HT-29 (cell line): ENCODE measurements around the gene GRIN2C. TPM values are rescaled to one million over a fixed set of nuclear protein-coding genes. Genes with fewer than 3 reads are reported as not detected.
"Not testable (repeated sequence)": the region's sequence is repeated elsewhere in the genome, so short reads cannot be mapped to it uniquely, and the experiment has no call there.

Source experiments
- DNase-seq: peaks from one replicate; pipeline ENCODE4 v3.0.0-alpha.2; 2015; ENCODE audit warnings: low spot score
- total RNA-seq: library from RNA; depleted of rRNA; stranded (reverse); fragments of >200 nt; shearing (Covaris generic); gene quantifications from 2 replicates; pipeline ENCODE4 v1.2.3, GENCODE V29; 2014

The GRIN2C gene
- total RNA-seq, 1 experiment from 2014 or later, result 0.03 TPM

DNA sequence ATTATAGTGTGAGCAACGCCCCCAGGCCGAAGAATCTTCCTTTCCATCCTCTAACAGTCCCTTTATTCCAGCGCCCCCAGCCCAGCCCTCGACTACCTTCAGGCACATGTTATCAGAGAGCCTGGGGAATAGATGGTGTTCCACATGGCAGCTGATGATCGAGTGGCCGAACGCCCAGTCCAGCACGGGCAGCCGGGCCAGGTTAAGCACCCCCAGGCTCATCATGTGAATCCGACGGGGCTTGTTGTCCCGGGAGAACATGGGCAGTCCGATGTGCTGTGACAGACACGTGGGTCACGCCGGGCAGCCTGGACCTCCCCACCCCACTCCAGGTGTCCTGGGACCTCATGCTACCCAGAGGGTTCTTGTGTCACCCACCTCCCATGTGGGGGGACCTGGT, 19.6 kb upstream of the GRIN2C start:
- no peak for DNase-seq

DNA sequence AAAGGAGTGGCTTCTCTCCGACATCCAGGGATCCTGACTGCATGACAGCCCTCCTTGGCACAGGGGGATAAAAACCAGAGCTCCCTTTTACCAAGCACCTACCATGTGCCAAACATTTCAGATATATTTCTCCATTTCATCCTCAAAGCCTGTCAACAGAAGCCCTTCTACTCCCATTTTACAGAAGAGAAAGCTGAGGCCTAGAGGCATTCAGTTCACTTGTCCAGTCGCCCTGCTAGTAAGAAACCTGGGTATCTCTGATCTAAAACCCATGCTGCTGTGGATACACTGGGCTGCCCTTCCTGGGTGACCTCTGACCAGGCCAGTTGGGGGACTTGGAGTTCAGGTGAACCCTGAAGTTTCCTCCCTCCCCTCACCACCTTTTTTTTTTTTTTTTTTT, 19.0 kb upstream of the GRIN2C start:
- DNase-seq, result no peak

DNA sequence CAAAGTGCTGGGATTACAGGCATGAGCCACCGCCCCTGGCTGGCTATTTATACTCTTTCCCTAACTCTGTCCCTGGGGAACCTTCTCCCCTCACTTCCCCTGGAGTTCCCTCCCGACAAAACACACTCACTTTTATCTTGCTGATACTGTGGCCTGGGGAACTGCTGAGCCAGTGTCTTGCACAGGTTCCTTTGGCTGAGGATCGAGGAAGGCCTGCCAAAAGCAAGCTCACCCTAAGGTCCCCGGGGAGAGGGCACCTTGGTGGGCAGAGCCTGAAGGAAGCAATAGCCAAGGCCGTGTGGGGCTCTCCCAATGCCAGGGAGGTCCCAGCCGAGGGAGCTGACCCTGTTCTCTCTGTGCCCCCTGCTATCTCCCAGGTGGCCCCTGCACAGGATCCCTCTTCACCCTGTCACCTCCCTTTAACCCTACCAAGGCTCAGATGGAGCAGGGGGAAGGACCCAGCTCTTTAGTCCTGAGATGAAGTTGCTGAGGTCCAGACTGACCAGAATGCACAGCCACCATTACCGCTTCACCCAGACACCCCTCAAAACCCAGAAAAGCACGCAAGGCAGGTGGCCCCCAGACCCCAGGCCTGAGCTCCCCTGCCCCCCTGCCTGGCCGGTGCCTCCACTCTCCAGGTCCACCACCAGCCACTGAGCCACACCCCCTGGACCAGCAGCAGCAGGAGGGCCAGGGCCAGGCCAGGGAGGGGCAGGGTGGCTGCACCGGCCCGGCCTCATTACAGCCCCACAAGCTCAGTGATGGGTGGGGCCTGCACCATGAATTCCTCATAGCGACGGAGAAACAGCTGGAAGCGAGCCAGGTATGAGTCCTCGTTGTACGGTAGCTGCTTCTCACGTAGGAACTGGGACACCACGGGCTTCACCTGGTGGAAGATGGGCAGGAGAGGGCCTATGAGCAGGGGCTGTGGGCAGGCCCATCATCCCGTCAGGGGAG, 18.2 kb upstream of the GRIN2C start:
- DNase-seq, result peak; percentile 84

DNA sequence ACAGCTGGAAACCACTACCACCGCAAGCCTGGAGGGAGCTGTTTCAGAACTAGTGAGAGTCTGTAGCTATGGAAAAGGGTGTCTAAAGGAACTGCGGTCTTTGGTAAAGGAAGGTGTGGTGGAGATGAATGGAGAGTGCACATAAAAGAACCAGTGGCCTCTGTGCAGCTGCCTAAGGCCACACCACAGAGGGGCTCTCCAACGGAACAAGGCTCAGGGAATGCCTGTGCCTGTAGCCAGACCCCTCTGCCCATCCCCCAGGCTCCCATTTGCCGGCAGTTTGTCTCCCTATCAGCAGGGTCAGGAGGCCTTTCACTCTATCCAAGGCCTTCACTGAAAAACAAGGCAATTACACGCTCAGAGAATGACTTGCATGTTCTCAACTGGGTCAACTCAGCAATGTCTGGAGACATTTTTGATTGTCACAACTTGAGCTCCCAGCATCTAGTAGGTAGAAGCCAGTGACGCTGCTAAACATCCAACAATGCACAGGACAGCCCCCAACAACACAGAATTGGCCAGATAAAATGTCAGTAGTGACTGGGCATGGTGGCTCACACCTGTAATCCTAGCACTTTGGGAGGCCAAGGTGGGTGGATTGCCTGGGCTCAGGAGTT, 16.4 kb upstream of the GRIN2C start:
- DNase-seq, result no peak

DNA sequence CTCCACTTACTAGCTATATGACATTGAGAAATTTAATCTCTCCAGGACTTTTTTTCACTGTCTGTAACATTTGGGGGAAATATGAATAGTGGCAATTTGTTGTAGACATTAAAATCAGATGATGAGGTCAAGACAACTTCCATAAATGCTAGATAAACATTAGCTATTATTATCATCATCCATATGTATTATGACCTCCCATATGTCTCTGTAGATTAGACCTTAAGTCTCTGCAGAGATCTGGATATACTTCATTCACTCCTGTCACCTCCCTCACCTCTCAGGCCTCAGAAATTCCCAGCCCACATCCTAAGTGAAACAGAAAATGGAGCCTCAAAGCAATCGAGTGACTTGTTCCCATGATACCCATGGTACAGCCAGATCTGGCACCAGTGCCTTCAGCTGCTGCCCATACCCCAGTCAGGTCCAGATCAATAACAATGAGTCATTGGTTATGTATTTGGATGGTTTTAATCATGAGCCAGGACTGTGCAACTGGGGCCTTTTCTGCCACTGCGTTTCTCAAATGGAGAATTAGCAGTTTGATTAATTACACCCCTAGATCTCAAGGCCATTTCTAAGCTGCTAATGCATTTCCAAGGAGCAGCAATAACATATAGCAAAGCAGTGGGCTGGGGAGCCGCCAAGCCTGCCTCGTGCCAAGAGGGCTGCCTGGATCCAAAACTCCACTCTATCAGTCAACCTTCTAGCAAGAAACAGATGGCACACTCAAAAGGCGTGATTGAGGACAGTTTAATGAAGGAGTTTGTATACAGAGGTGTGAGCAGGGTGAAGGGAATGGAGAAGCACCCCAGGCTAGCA, 15.7 kb upstream of the GRIN2C start:
- DNase-seq, result no peak

DNA sequence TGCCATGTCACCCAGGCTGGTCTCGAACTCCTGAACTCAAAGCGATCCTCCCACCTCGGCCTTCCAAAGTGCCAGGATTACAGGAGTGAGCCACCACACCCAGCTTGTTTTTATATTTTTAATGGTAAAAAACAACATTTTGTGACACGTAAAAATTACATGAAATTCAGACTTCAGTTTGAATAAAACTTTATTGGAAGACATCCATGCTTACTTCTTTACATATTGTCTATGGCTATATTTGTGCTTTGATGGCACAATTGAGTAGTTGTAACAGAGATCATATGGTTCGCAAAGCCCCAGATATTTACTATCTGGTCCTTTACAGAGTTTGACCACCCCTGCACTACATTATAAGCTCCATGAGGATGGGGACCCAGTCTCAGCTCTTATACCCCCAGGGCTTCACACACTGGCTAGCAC, 14.9 kb upstream of the GRIN2C start:
- no peak for DNase-seq

DNA sequence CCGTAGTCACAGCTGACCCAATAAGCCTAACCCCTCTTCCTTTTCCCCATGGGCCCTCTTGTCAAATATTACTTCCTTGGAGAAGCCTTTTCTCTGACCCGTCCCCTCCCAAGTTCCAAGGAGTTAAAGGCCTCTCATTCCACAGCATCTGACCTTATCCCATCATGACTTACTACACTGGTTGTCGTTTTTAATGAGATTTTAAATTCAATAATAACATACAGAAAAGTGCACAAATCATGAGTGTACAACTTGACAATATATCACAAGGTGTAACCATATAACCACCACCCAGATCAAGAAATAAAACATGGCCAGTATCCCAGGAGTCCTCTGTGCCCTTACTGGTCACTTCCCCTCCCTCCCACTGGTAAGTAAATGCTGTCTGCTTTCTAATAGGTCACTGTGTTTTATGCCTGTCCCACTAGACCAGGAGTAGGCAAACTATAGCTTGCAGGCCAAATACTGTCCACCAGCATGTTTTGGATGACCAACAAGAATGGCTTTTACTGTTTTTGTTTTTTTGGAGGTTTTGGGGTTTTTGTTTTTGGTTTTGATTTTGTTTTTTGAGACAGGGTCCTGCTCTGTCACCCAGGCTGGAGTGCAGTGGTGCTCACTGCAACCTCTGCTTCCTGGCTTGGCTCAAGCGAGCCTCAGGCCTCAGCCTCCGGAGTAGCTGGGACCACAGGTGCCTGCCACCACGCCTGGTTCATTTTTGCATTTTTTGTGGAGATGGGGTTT, 14.4 kb upstream of the GRIN2C start:
- DNase-seq, result peak; percentile 18

DNA sequence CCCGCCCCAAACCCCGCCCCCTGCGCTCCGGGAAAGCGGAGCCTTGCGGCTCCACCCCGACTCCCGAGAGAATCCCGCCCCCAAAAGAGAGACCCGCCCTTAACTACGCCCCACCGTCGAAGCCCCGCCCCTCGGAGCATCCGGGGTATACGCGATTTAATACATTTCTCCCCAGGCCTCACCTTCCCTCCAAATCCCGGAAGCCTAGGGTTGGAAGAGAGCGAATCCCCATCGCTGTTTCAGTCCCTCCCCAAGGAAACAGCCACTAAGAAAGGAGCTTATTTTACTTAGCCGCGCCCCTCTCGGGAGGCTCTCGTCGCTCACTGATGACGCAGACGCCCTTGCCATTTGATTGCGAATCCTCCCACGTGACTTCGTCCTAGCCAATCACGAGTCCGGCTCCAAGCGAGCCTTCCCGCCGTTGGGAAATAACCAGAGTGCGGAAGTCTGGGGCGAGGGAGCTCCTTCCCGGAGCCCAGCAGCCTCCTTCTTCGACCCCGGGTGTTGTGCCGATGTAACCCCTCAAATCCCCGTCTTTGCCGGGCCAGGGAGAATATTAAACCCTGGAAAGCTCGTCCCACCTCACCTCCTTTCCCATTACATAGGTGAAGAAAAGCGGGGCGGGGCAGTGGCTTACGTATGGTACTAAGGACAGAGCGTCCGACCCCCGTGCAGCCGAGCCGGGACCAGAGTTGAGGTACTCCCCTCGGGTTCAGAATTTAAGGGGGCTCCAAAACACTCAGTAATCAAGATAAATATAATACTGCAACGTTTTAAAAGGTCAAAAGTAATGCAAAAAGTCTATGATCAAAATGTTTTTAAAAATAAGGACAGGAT, 13.6 kb upstream of the GRIN2C start:
- peak; percentile 99 for DNase-seq

DNA sequence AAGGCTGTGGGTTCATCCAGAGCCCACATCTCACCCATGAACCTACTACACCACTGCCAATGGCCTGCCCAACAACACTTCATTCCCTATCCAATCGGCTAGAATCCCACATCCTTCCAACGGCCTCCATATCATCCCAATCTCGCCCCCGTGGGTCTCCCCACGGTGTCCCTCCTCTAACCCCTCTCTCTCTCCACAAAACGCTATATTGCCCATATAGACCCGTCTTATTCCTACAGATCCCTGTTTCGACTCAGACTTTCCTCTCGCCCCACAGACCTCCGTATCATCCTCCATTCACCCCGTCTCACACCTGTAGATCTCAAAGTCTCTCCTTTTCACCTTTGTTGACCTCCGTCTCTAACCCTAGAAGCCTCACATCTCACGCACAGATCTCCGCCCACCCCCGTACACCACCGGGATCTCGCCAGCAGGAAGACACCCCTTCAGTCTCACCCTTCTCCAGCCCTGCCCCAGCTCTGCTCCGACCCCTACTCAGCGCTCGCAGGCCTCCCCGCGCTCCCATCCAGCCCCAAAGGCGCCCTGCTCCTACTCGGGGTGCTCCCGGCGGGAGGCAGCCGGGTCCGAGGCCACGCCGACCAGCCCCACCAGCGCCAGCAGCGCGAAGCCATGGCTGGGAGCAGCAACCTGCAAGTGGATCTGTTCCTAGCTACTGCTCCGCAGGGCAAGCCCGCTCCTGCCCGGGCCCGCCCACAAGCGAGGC, 12.8 kb upstream of the GRIN2C start, which contains the start of gene FDXR:
TSS of gene FDXR (minus strand) at position 682 of the 724 bp plus-strand sequence. CDS start at position 632, 50 bp downstream.
- no peak for DNase-seq

DNA sequence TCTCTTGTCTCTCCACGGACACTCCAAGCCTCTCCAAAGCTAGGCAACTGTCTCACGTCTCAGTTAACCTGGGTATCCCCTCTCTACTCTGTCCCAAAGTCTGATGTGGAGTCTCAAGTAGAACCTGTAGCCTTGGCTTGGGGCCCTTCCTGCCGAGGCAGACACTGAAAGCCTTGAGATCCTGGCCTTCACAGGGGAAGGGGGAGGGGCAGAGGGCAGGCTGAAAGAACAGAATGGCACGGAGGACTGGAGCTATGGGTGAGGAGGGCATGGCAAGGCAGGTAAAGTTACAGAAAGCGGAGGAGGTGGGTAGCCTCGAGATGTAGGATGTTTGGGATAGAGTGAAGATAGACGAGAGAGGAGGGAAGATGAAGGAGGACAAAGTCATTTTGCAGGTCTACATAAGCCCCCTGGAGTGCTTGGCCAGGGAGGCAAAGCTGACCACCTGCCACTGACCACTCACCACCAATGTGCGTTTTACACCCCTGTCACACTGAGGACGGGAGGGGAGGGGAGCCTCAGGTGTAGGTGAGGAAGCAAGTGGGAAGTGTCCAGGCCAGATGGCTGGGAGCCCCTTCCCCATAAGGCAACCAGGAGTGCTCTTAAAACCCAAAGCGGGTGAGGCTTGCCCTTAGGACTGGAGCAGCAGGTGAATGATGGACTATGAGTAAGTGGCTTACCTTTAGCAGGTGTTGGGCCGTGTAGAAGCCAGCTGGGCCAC, 11.8 kb upstream of the GRIN2C start:
- no peak for DNase-seq

DNA sequence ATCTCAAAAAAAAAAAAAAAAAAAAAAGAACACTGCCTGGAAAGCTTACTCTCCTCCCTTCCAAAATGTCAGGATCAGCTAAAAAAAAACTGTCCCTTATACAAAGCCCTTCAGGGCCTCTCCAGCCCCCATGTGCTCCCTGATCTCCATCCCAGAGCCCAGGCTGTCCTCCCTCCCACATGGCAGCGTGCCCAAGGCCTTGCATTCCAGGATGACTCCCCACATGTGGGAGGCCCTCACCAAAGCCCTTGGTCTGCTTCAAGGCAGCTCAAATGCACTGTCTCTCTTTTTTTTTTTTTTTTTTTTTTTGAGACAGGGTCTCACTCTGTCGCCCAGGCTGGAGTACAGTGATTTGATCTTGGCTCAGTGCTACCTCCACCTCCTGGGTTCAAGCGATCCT, 10.8 kb upstream of the GRIN2C start:
- DNase-seq, result no peak

DNA sequence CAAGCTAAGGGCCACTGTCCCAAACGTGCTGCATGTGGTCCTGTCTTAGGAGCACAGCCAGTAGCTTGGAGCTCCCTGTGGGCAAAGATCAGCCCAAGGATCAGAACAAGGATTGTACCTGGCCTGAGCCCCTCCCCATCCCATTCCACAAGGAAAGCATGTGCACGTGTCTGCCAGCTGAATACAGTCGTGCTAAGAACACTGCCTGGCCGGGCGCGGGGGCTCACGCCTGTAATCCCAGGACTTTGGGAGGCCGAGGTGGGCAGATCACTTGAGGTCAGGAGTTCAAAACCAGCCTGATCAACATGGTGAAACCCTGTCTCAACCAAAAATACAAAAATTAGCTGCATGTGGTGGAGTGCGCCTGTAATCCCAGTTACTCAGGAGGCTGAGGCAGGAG, 10.3 kb upstream of the GRIN2C start:
- DNase-seq, result not testable (repeated sequence)

DNA sequence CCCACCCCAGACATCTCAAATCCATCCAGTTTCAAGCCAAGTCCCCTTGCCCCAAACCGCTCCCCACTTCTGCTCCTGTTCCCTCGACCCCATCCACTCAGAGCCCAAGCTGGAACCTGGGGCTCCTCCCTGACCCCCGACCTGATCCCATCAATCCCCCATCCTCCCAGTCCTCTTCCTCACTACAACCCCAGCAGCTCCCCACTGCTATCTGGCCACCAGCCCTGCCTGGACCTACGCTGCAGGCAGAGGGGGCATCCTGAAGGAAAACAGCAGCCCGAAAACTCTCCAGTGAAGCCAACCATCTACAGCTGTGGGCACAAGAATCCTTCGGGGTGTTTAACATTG, 9.2 kb upstream of the GRIN2C start:
- no peak for DNase-seq

DNA sequence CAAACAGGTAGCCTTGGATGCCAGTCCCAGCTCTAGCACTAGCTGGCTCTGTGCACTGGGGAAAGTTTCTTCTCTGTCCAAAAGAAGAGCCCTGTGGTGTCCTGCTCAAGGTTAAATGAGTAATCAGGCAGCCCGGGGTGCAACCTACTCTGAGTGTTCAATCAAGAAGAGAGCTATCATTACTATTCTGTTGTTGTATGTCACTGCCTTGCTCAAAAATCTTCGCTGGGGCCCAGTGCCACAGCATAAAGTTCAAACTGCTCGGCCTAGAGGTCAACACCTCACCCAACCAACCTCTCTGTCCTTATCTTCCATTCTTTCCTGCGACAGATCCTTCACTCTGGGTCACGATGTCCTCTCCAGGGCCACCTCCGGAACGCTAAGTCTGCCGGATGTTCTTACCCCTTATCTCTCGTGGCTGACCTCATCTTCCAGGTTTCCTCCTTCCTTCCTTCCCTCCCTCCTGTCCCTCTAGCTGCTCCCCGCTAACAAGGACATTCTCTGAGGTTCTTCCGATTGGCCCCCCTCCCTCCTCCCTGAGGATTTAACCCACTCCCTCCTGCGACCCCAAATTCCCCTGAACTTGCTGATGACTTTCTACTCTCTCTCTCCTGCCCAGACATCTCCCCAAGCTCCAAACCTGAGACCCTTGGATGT, 8.7 kb upstream of the GRIN2C start:
- no peak for DNase-seq

DNA sequence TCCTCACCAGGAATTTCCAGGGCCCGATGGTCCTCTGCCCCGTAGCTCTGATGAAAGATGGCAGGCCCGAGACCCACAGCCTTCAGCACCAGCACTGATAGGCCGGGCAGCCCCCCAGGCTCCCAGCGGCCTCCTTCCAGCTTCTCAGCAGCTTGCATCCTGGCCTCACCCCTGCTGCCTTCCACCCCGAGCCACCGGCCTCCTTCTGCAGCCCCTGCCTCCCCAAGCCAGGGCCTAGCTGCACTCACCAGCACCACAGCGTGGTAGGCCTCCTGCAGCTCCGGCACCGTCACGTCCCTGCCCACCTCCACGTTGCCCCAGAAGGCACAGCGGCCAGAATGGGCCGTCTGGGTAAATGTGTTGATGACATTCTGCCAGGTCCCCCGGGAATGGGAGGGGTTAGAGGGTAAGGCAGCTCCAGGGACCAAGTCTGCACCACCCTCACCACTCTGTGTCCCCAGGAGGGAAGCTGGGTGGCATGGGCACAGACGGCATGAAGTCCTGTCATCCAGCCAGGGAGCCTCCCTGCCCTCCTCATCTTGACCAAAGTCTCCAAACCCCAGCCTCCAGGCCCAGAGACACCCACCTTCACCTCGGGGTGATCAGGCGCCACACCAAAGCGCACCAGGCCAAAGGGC, 6.6 kb upstream of the GRIN2C start:
- DNase-seq, result no peak

DNA sequence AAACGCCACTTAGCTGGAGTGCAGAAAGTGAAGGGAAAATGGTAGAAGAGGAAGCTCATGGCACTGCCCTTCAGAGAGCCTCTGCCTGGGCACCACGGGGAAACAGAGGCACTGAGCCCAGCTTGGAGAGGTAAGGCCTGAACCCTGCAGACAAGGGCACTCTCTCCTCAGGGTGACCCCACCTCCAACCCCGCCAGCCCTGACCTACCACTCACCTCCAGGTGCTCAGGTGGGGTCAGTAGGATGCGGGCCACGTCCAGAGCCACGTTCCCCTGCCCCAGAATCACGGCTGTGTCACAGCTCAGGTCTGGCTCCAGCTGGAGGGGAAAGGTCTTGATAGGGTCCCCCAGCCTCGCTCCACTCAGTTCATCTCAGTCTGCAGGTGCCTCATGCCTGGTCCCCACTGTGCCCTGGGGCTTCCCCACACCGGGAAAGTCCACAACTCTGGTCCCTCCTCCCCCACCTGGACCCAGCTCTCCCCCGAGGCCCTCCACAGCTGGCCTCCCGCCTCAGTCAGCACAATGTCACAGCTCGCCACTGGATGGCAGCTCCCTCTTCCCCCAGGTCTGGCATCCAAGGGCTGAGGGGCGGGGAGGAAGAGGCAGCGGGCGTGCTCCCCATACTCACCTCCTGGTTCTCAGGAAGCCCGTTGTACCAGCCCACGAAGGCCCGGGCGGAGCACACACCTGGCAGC, 6.0 kb upstream of the GRIN2C start:
- peak; percentile 32 for DNase-seq

DNA sequence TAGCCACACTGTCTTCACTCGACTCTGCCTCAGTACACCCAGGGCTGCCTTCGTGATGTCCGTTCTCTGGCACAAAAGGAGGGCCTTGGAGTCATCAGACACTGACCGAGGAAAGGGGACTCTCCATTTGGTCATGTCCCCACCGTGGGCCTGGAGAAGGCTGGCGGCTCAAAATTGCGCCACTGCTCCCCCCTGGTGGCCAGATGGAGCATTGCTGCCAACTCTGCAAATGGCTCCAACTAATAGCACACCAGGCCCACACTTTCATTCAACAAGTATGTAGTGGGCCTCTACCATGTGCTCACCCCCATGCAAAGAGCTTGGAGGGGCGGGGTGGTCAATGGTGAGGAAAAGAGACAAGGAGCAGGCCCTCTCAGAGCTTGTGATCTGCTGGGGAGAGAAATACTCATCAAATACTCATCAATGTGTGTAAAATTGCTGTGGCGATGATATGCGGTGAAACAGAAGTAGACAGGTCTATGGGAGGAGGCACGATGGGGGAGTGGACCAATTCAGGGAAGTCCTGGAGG, 5.2 kb upstream of the GRIN2C start:
- peak; percentile 67 for DNase-seq
